Fibroblast of villous mesenchyme (primary cell): ENCODE data around the gene SCUBE1. TPM values are rescaled to one million over a fixed set of nuclear protein-coding genes. Genes with fewer than 3 reads are reported as not detected.

Source experiments
- DNase-seq: peaks from one replicate; pipeline ENCODE4 v3.0.0-alpha.2; 2010; ENCODE audit warnings: low read depth
- H3K4me3 ChIP-seq: 2 replicates; pipeline ENCODE4 v1.5.1; 2011; ENCODE audit warnings: low read depth, mild to moderate bottlenecking, low read length
- CTCF ChIP-seq: IDR thresholded peaks from 2 replicates; pipeline ENCODE4 v1.5.1; 2012; ENCODE audit warnings: low read depth, mild to moderate bottlenecking, low read length; ENCODE audit not compliant: insufficient read depth
- total RNA-seq: library from RNA; depleted of rRNA; stranded (reverse); fragments of >200 nt; gene quantifications from 2 replicates; pipeline ENCODE4 v1.2.3, GENCODE V29; 2012

SCUBE1 gene
- total RNA-seq, 1 donor = not detected

GRCh38 chr22:43319661-43320486 lies 23.3 kb downstream of the SCUBE1 start:
- no peak for TF ChIP-seq CTCF
- no peak for DNase-seq

GRCh38 chr22:43317239-43317638 lies 25.9 kb downstream of the SCUBE1 start:
- no peak for DNase-seq

More at GRCh38 chr22:43319661-43320486, 23.3 kb downstream of the SCUBE1 start:
- no peak overlapping the region for H3K4me3 ChIP-seq

DNA sequence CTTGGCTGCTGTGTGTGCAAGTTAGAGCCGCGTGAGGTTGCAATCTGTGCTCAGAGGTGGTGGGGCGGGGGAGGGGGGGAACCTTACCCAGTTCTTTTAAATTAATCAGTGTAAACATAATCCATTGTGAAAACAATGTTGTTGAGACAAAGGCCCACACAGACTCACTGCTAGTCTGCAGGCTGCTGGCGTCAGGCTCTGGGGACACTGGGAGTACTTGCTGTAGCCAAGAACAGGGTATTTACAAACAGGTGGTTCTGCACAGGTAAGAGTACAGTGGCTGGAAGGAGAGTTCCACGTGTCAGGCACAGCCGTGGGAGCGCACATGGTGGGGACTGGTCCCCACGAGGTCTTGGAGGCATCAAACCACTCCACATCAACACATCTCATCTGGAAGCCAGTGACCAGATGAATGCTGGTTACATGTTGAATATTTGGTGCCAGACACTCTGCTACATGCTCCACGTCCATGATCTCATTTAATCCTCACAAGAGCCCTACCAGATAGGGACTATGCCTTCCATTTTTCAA lies 27.4 kb downstream of the SCUBE1 start:
- no peak for TF ChIP-seq CTCF
- no peak for DNase-seq
- H3K4me3 ChIP-seq = no peak overlapping the region

More at GRCh38 chr22:43317239-43317638, 25.9 kb downstream of the SCUBE1 start:
- TF ChIP-seq CTCF = no peak
- no peak overlapping the region for H3K4me3 ChIP-seq

DNA sequence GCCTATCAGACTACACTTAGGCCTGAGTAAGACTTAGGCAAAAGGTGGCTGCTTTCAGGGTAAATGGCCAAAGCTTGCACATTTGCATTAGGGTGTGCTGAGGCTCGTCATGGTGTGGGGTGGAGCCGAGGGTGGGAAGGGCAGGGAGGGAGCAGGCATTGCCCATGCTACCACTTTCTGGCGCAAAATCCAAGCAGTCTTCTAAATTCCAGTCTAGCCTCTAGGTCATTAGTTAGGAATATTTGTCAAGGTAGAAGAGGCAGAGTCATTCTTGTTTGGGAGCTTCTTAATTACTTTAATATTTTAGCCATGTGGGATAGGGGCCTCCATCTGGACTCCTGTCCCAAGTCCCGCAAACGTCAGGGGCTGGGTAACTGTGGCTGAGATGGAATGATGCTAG lies 28.6 kb downstream of the SCUBE1 start:
- H3K4me3 ChIP-seq = no peak overlapping the region
- no peak for DNase-seq
- TF ChIP-seq CTCF = no peak

DNA sequence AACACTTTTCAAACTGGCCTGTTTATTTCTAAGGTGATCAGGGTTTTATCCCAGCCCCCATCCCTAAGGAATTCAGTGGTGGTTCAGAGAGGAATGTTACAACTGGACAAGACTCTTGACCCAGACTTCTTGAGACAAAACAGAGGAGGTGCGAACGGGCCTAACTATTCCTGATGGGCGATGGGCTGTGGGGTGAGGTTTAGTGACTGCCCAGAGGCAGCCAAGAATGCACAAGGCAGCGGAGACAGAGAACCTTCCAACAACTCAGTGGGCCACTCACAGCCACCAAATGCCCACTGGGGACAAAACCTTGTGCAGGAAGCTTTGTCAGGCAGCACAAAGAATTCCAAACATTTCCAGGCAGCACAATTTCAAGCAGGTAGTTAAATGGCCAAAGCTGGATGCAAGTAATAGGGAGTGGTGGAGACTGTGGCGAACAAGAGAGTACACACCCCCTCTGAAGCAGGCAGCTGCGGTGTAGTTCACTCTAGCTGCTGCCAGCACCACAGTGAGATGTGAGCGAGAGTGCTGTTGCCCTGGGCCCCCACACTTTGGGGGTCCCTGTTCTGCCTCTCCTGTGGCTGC lies 29.2 kb downstream of the SCUBE1 start:
- no peak overlapping the region for H3K4me3 ChIP-seq
- no peak for DNase-seq
- TF ChIP-seq CTCF = no peak

DNA sequence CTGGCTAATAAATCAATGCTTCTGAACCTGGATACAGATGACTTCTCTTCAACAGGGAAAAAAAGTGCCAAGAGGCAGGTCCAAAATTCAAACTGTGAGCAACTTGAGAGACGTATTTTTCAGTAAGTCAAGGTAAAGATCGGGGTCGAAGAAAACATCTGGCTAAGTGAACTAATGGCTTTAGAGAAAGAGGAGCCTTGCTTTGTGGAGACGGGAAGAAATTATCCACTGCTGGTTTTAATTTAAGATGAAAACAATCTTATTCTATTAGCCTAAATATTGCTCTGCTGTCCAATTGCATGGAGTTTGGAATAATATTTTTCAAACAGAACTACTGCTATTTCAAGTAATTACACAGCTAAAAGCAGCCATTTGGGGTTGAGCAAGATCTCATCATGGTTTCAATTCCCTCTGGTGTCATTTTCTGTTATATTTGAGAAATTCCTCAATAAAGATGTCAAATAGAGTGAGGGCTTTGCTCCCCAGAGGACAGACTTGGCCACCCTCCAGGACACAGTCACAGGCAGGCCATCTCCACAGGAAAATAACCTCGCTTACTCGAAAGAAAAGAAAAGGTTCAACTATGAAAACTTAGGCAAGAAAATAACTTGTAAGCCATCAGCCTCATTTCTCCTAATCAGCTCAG lies 29.8 kb downstream of the SCUBE1 start:
- no peak overlapping the region for H3K4me3 ChIP-seq
- no peak for TF ChIP-seq CTCF
- DNase-seq = peak; percentile 68
